Adrenal gland (tissue), 5 donors: ENCODE results near the gene GALNT7.

Experiments used
- POLR2A ChIP-seq, 2 donors: fragments of 450-650 bp; IDR thresholded peaks; one replicate each; pipeline ENCODE4 v1.6.1; 2017; ENCODE audit warnings: antibody characterized with exemption in 2 of 2, mild to moderate bottlenecking in 2 of 2, moderate library complexity in 1 of 2
- TF ChIP-seq, protein P1 (sequence below), 6 experiments: fragments of 450-650 bp in 4 of 6; fragments of 200-600 bp in 2 of 6; sonication (generic) in 1 of 6; IDR thresholded peaks; 1 replicate in 5 of 6; 2 replicates in 1 of 6; pipeline versions ENCODE4 v1.5.1 to v1.8.0; 2016 to 2021; ENCODE audit warnings: antibody characterized with exemption in 6 of 6, mild to moderate bottlenecking in 2 of 6, moderate library complexity in 1 of 6
- donor health status: DM: no; HTN: no; CAD: no.

DNA sequence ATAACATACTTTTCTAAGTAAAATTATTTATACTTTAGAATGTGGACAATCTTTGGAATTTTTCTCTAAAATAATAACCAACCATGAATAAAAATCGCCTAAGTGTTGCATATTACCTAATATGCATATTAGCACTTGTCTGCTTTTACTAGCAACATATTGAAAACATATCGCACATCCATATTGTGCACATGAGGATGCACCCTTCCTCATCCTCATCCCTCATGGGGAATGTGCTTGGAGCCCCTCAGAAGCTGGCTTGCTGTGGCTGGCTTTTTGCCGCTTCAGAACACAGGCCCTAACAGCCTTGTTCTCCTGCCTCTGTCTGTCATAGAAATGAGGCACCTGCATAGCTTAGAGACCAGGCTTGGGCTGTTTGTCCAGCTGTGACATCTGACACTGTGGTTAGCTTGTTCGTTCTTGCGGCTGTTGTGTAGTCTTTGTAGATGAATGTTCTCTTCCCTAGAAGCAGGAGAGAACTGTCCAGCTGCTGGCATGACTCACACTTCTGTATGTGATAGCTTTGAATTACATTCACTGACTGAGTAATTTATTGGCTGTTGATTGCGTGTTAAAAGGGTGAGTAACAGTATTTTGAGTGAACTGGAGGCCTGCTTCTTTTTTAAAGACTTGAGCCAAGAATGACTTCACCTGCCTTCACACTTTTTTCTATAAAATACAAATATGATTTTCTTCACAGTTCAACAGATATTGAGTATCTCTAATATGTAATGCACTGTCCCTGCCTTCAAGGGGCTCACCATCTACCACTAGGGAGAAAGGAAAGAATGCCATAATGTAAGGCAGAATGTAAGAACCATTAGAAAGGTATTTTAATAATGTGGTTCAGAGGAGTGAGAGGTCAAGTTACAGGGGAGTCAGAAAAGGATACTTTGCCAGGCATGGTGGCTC lies 83.7 kb downstream of the GALNT7 start:
- TF ChIP-seq, protein P1, sequence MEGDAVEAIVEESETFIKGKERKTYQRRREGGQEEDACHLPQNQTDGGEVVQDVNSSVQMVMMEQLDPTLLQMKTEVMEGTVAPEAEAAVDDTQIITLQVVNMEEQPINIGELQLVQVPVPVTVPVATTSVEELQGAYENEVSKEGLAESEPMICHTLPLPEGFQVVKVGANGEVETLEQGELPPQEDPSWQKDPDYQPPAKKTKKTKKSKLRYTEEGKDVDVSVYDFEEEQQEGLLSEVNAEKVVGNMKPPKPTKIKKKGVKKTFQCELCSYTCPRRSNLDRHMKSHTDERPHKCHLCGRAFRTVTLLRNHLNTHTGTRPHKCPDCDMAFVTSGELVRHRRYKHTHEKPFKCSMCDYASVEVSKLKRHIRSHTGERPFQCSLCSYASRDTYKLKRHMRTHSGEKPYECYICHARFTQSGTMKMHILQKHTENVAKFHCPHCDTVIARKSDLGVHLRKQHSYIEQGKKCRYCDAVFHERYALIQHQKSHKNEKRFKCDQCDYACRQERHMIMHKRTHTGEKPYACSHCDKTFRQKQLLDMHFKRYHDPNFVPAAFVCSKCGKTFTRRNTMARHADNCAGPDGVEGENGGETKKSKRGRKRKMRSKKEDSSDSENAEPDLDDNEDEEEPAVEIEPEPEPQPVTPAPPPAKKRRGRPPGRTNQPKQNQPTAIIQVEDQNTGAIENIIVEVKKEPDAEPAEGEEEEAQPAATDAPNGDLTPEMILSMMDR (IDR thresholded peaks at IDR 0.05), result no peak
- no peak for TF ChIP-seq POLR2A (IDR thresholded peaks at IDR 0.05)
